Nephron (organoid): Measurements from ENCODE around the gene SIMC1.

Experiments used
- H3K27ac Mint-ChIP-seq, 3 experiments: 2 replicates each; pipeline ENCODE4 v1.8.0; 2020; ENCODE audit warnings: mixed read lengths in 3 of 3, mild to moderate bottlenecking in 2 of 3, moderate library complexity in 1 of 3
- H3K27me3 Mint-ChIP-seq: 2 replicates; pipeline ENCODE4 v1.8.0; 2021; ENCODE audit warnings: low read depth, mild to moderate bottlenecking, moderate library complexity, mixed read lengths
- H3K36me3 Mint-ChIP-seq: 2 replicates; pipeline ENCODE4 v1.8.0; 2020; ENCODE audit warnings: low read depth, mixed read lengths
- H3K4me1 Mint-ChIP-seq: 2 replicates; pipeline ENCODE4 v1.8.0; 2020; ENCODE audit warnings: mixed read lengths
- H3K4me3 Mint-ChIP-seq, 3 experiments: 2 replicates each; pipeline ENCODE4 v1.8.0; 2020; ENCODE audit warnings: mild to moderate bottlenecking in 3 of 3, mixed read lengths in 3 of 3, moderate library complexity in 2 of 3
- H3K9me3 Mint-ChIP-seq: 2 replicates; pipeline ENCODE4 v1.8.0; 2020; ENCODE audit warnings: mixed read lengths
- TF ChIP-seq, protein P1 (sequence below), 3 experiments: fragments of 200-600 bp; sonication (generic); IDR thresholded peaks; one replicate each; pipeline ENCODE4 v1.5.0; 2021; ENCODE audit warnings: antibody characterized with exemption in 3 of 3; ENCODE audit not compliant: unreplicated experiment in 3 of 3

Gene SIMC1

DNA sequence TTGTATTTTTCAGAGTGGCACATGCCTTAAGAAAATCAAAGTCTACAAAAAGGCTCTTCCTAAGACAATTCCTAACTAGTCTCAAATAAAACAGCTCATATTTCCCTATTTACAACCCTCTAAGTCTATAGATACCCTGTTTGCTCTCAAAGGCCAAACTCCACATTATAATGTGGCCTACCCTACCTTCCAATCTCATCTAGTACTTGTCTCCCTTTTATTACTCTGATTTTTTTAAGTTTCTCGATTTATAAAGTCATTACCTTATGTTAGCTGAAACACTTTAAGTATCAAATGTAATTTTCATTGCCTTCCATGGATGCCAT, 103.9 kb downstream of the SIMC1 start:
- Mint-ChIP-seq H3K27ac (peak overlapping the region in 1 of 3 experiments; percentile 39), H3K27me3 (no peaks in the 10 kb centered on the region), H3K4me1 (peaks cover 8% of the 10 kb centered on the region), H3K4me3 (no peak overlapping the region), H3K9me3 (no peaks in the 10 kb centered on the region), H3K36me3 (peaks cover 73% of the 10 kb centered on the region)
- TF ChIP-seq, protein P1, sequence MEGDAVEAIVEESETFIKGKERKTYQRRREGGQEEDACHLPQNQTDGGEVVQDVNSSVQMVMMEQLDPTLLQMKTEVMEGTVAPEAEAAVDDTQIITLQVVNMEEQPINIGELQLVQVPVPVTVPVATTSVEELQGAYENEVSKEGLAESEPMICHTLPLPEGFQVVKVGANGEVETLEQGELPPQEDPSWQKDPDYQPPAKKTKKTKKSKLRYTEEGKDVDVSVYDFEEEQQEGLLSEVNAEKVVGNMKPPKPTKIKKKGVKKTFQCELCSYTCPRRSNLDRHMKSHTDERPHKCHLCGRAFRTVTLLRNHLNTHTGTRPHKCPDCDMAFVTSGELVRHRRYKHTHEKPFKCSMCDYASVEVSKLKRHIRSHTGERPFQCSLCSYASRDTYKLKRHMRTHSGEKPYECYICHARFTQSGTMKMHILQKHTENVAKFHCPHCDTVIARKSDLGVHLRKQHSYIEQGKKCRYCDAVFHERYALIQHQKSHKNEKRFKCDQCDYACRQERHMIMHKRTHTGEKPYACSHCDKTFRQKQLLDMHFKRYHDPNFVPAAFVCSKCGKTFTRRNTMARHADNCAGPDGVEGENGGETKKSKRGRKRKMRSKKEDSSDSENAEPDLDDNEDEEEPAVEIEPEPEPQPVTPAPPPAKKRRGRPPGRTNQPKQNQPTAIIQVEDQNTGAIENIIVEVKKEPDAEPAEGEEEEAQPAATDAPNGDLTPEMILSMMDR (IDR thresholded peaks at IDR 0.05; ENCODE audit: unreplicated experiment in 3 of 3): no peak

DNA sequence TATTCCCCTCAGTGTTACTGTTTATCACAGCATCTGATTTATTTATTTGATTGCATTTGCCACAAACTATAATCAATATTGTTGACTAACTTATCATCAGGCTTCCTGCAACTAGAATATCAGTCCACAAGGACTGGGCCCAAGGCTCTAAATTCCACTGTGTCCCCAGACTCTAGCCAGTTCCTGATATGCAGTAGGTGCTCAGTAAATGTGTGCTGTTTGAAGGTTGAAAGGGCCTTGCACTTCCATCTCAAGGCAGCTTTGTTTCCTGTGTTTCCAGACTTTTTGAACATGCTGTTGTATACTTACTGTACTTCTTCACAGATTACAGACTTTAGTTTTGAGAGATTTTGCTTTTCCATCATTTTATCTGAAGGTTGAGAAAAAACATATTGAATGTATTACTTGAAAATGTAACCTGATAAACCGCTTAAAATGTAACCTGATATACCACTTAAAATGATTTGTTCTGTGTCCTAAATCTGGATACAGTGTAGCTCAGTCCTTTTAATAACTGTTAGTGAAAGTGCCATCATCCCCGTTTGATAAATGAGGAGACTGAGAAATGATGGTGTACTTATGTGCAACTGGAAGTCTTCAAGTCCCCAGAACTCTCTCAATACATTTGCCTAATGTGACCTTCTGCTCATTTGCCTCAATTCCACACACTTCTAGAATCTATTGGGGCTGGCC, 104.7 kb downstream of the SIMC1 start:
- TF ChIP-seq, protein P1 (IDR thresholded peaks at IDR 0.05; ENCODE audit: unreplicated experiment in 3 of 3): no peak
- peak overlapping the region in 1 of 3 experiments; percentile 48 for H3K27ac Mint-ChIP-seq

DNA sequence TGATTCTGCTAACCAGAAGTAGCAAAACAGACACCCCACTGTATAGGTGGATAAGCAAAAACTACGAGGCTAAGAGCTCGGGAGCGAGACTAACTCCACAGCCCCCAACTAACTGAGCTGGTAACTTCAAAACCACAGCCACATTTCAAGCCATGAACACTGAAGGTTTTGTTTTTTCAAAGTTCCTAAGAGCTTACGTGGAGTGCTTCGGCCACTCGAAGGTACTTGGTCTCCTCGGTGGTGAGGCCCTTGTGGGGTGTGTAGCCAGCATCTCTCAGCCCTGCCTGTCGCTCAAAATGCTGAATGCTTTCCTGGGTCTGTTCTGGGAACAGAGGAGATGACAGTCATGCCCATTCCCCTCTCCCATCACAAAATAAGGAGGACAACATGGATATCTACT, 112.2 kb downstream of the SIMC1 start:
- no peaks in the 10 kb centered on the region for H3K27me3 Mint-ChIP-seq
- no peak overlapping the region for H3K4me3 Mint-ChIP-seq
- TF ChIP-seq, protein P1 (IDR thresholded peaks at IDR 0.05; ENCODE audit: unreplicated experiment in 3 of 3): no peak
- peaks cover 13% of the 10 kb centered on the region for H3K4me1 Mint-ChIP-seq
- no peaks in the 10 kb centered on the region for H3K9me3 Mint-ChIP-seq
- H3K36me3 Mint-ChIP-seq: peaks cover 87% of the 10 kb centered on the region
- H3K27ac Mint-ChIP-seq: no peak overlapping the region

More for the DNA sequence above, 104.7 kb downstream of the SIMC1 start:
- Mint-ChIP-seq H3K4me3 (no peak overlapping the region), H3K27me3 (no peaks in the 10 kb centered on the region), H3K9me3 (no peaks in the 10 kb centered on the region), H3K36me3 (peaks cover 75% of the 10 kb centered on the region), H3K4me1 (peaks cover 8% of the 10 kb centered on the region)

DNA sequence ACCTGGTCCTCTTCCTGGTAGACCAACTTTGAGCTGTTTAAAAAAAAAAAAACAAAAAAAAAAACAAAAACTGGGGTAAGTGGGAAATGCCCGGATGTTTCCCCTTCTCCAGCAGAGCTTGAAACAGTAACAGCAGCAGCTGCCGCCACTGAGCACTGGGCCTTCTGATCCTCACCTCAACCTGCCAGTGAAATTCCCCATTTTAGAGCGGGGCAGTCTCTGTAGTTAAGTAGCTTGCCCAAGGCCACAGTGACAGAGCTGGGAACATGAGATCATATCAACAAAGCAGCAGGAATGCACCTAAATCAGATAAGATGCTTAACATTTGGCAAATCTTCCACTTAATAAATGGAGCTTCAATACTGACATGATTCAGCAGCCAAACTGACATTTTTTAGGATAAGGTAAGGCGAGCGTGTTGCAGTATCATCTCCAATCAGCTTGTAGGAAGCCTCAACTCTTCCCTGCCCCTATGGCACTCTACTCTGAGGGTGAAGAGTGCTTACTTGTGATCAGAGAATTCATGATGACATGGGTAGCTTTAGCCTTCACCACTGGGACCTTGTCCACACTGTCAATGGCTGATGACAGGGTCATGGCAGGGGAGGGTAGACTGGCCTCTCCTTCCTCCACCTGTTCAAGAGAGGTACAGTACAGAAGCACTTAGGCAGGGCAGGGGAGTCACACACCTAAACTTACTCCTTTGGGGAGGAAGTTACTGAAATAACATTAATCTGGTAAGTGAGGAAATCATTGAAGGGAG, 114.1 kb downstream of the SIMC1 start:
- Mint-ChIP-seq H3K27ac (no peak overlapping the region), H3K9me3 (no peaks in the 10 kb centered on the region), H3K4me3 (no peak overlapping the region), H3K27me3 (no peaks in the 10 kb centered on the region), H3K36me3 (peaks cover 80% of the 10 kb centered on the region), H3K4me1 (peaks cover 14% of the 10 kb centered on the region)
- TF ChIP-seq, protein P1 (IDR thresholded peaks at IDR 0.05; ENCODE audit: unreplicated experiment in 3 of 3): no peak

DNA sequence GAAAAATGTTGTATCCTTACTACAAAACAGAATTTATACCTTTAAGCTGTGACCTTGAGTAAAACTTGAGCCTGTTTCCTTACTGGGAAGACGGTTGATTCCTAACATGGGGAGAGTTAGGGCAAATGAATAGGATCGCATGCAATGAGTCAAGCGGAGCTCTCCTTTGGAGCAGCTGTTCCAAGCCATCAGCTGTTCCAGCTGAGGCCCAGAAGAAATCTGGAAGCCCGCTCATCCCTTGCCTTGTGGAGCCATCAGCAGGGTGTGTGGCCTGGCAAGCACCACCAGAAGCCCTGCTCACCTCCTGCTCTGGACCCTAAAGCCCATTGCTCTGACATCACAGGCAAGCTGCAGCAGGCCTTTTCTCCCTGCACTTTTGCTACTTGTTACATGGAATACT, 115.3 kb downstream of the SIMC1 start:
- peaks cover 78% of the 10 kb centered on the region for H3K36me3 Mint-ChIP-seq
- no peaks in the 10 kb centered on the region for H3K9me3 Mint-ChIP-seq
- peaks cover 17% of the 10 kb centered on the region for H3K4me1 Mint-ChIP-seq
- no peak overlapping the region for H3K4me3 Mint-ChIP-seq
- no peaks in the 10 kb centered on the region for H3K27me3 Mint-ChIP-seq
- TF ChIP-seq, protein P1 (IDR thresholded peaks at IDR 0.05; ENCODE audit: unreplicated experiment in 3 of 3): no peak
- no peak overlapping the region for H3K27ac Mint-ChIP-seq
